ENCODE data around the gene TMEM63B.

- TF ChIP-seq EZH2 (IDR thresholded peaks at IDR 0.05) = no peak
- no peak for TF ChIP-seq POLR2AphosphoS5 (IDR thresholded peaks at IDR 0.05; ENCODE audit: borderline replicate concordance, low read depth, low read length)
Observed at GRCh38 chr6:44078219-44078826, 49.0 kb upstream of the TMEM63B start.
